IPS-NIHi11 (cell line): ENCODE data around the gene IL6R.

Experiments
- DNase-seq: peaks from one replicate; pipeline ENCODE4 v3.0.0; 2012; ENCODE audit warnings: mixed read lengths, low spot score

The IL6R gene

GRCh38 chr1:154453574-154454352, 48.6 kb downstream of the IL6R start:
- no peak for DNase-seq

GRCh38 chr1:154454386-154455120, 49.4 kb downstream of the IL6R start:
- no peak for DNase-seq

GRCh38 chr1:154456631-154457030, 51.5 kb downstream of the IL6R start:
- DNase-seq: no peak

- no peak for DNase-seq
These were observed 53.9 kb downstream of the IL6R start for GRCh38 chr1:154459080-154459479.

GRCh38 chr1:154460695-154461260, 55.6 kb downstream of the IL6R start:
- no peak for DNase-seq

GRCh38 chr1:154463512-154463990, 58.4 kb downstream of the IL6R start:
- DNase-seq: no peak

- DNase-seq: no peak
These were observed 60.6 kb downstream of the IL6R start for GRCh38 chr1:154465621-154466195.

GRCh38 chr1:154466206-154466605, 61.1 kb downstream of the IL6R start:
- DNase-seq: no peak

- DNase-seq: no peak
These were observed 61.8 kb downstream of the IL6R start for GRCh38 chr1:154466921-154467417.

GRCh38 chr1:154467434-154468102, 62.4 kb downstream of the IL6R start:
- no peak for DNase-seq

GRCh38 chr1:154468535-154469250, 63.5 kb downstream of the IL6R start:
- DNase-seq: no peak

- DNase-seq: no peak
These were observed 64.9 kb downstream of the IL6R start for GRCh38 chr1:154469844-154470560.

GRCh38 chr1:154471304-154471703, 66.2 kb downstream of the IL6R start:
- DNase-seq: no peak

GRCh38 chr1:154474802-154475201, 69.7 kb downstream of the IL6R start:
- no peak for DNase-seq

GRCh38 chr1:154476791-154477190, 71.6 kb downstream of the IL6R start:
- DNase-seq: no peak

- no peak for DNase-seq
These were observed 72.9 kb downstream of the IL6R start for GRCh38 chr1:154478013-154478412.

GRCh38 chr1:154478639-154479038, 73.5 kb downstream of the IL6R start:
- no peak for DNase-seq

- peak; percentile 87 for DNase-seq
These were observed 74.8 kb downstream of the IL6R start for GRCh38 chr1:154479764-154480421.

GRCh38 chr1:154481053-154481452, 75.9 kb downstream of the IL6R start:
- no peak for DNase-seq
